HL-60 (cell line): Measurements from ENCODE around the gene IL32.

ENCODE experiments used
- DNase-seq, 2 experiments: peaks; one replicate each; pipeline ENCODE4 v3.0.0-alpha.2; 2010 to 2020; ENCODE audit warnings: low read depth in 1 of 2, low spot score in 1 of 2
- H3K27ac ChIP-seq: fragments of 250-450 bp; sonication (Bioruptor Pico); replicated peaks from 2 replicates; pipeline ENCODE4 v1.5.1; 2020; ENCODE audit warnings: mild to moderate bottlenecking, moderate library complexity
- H3K27me3 ChIP-seq: fragments of 250-450 bp; sonication (Bioruptor Pico); 2 replicates; pipeline ENCODE4 v1.5.1; 2021; ENCODE audit warnings: mild to moderate bottlenecking, moderate library complexity; ENCODE audit not compliant: insufficient read depth, poor library complexity, severe bottlenecking
- H3K4me3 ChIP-seq: replicated peaks from 2 replicates; pipeline ENCODE4 v1.5.1; 2011; ENCODE audit warnings: mild to moderate bottlenecking, control low read depth, low read length; ENCODE audit not compliant: insufficient read depth
- CTCF ChIP-seq: IDR thresholded peaks from one replicate; pipeline ENCODE4 v1.5.1; 2011; ENCODE audit warnings: low read length, control low read depth, inconsistent platforms; ENCODE audit not compliant: insufficient read depth
- GABPA ChIP-seq: IDR thresholded peaks from 2 replicates; pipeline ENCODE4 v1.6.1; 2012; ENCODE audit warnings: low read depth
- POLR2AphosphoS5 ChIP-seq: IDR thresholded peaks from 2 replicates; pipeline ENCODE4 v1.6.1; 2012; ENCODE audit warnings: low read depth
- REST ChIP-seq: IDR thresholded peaks from 2 replicates; pipeline ENCODE4 v1.6.1; 2012; ENCODE audit warnings: low read depth; ENCODE audit not compliant: insufficient replicate concordance
- SPI1 ChIP-seq: IDR thresholded peaks from 2 replicates; pipeline ENCODE4 v1.6.1; 2012; ENCODE audit warnings: low read depth, mild to moderate bottlenecking, borderline replicate concordance

Gene IL32

GRCh38 chr16:3060339-3061127 lies 4.9 kb upstream of the IL32 start:
- DNase-seq: no peak
- no peaks in the 10 kb centered on the region for H3K27me3 ChIP-seq
- no peak overlapping the region for H3K27ac ChIP-seq
- TF ChIP-seq REST (no peak), SPI1 (no peak), CTCF (no peak), GABPA (no peak), POLR2AphosphoS5 (no peak)
- no peak overlapping the region for H3K4me3 ChIP-seq

- no peak for DNase-seq
- TF ChIP-seq REST: no peak
- H3K27ac ChIP-seq: peak overlapping the region; percentile 43; the same call in 1 of the 2 replicates
- H3K27me3 ChIP-seq: no peaks in the 10 kb centered on the region
- no peak overlapping the region for H3K4me3 ChIP-seq
Observed at GRCh38 chr16:3062553-3062952, 2.9 kb upstream of the IL32 start.

GRCh38 chr16:3063625-3064386 lies 1.6 kb upstream of the IL32 start:
- DNase-seq: no peak
- no peaks in the 10 kb centered on the region for H3K27me3 ChIP-seq
- H3K27ac ChIP-seq: no peak overlapping the region
- TF ChIP-seq SPI1 (no peak), REST (no peak), CTCF (no peak), POLR2AphosphoS5 (no peak), GABPA (no peak)
- H3K4me3 ChIP-seq: no peak overlapping the region
